SK-N-SH (cell line): ENCODE results near the gene DSCAML1. TPM values are rescaled to one million over a fixed set of nuclear protein-coding genes. Genes with fewer than 3 reads are reported as not detected.

Experiments used
- CTCF ChIA-PET: fragments of 300-600, 350-600 bp; formaldehyde crosslinking; extraction: SDS; loops from one replicate; lab custom pipeline; 2021; lab: Yijun Ruan, JAX
- POLR2A ChIA-PET: fragments of 350-600 bp; sonication (Branson Sonifier 250); formaldehyde crosslinking; extraction: SDS; loops from one replicate; lab custom pipeline; 2020; ENCODE audit warnings: antibody characterized with exemption, inconsistent platforms; lab: Yijun Ruan, JAX
- DNase-seq: peaks from one replicate; pipeline ENCODE4 v3.0.0; 2012
- H2AFZ ChIP-seq: fragments of 200-600 bp; sonication (generic); 2 replicates; pipeline ENCODE4 v1.8.1; 2016; ENCODE audit warnings: antibody characterized with exemption, mild to moderate bottlenecking, low read depth
- H3F3A ChIP-seq: fragments of 200-600 bp; sonication (generic); replicated peaks from 2 replicates; pipeline ENCODE3; 2016; ENCODE audit warnings: antibody characterized with exemption, mild to moderate bottlenecking; ENCODE audit not compliant: insufficient read depth
- H3K27ac ChIP-seq, 2 experiments: fragments of 200-500 bp in 1 of 2; fragments of 200-600 bp in 1 of 2; sonication (Bioruptor generic) in 1 of 2; sonication (generic), shearing (Covaris generic) in 1 of 2; 2 replicates each; pipeline versions ENCODE4 v1.5.1 to v1.6.1; 2014 to 2016; ENCODE audit warnings: low read depth in 2 of 2, inconsistent platforms in 1 of 2, low read length in 1 of 2, mild to moderate bottlenecking in 1 of 2, mixed read lengths in 1 of 2
- H3K27me3 ChIP-seq: fragments of 200-600 bp; sonication (generic), shearing (Covaris generic); 2 replicates; pipeline ENCODE4 v1.6.1; 2016; ENCODE audit warnings: mixed run types; ENCODE audit not compliant: insufficient read depth
- H3K36me3 ChIP-seq, 2 experiments: fragments of 200-500 bp in 1 of 2; fragments of 200-600 bp in 1 of 2; sonication (Bioruptor generic) in 1 of 2; sonication (generic) in 1 of 2; replicated peaks in 1 of 2; 2 replicates each; pipeline versions ENCODE3 to v1.5.1; 2014 to 2016; ENCODE audit warnings: low read length in 1 of 2, mild to moderate bottlenecking in 1 of 2; ENCODE audit not compliant: insufficient read depth in 2 of 2, control insufficient read depth in 1 of 2
- H3K4me1 ChIP-seq, 2 experiments: fragments of 200-500 bp in 1 of 2; fragments of 200-600 bp in 1 of 2; sonication (Bioruptor generic) in 1 of 2; sonication (generic), shearing (Covaris generic) in 1 of 2; 2 replicates each; pipeline versions ENCODE4 v1.5.1 to v1.6.1; 2014 to 2016; ENCODE audit warnings: low read depth in 1 of 2, low read length in 1 of 2, mixed run types in 1 of 2; ENCODE audit not compliant: insufficient read depth in 2 of 2, control insufficient read depth in 1 of 2
- H3K4me2 ChIP-seq: fragments of 200-600 bp; sonication (generic), shearing (Covaris generic); 2 replicates; pipeline ENCODE4 v1.6.1; 2017; ENCODE audit warnings: mixed run types
- H3K4me3 ChIP-seq, 2 experiments: fragments of 200-500 bp in 1 of 2; fragments of 200-600 bp in 1 of 2; sonication (Bioruptor generic) in 1 of 2; sonication (generic), shearing (Covaris generic) in 1 of 2; 2 replicates each; pipeline versions ENCODE4 v1.5.1 to v1.8.1; 2014 to 2016; ENCODE audit warnings: low read depth in 2 of 2, inconsistent platforms in 1 of 2, low read length in 1 of 2, mild to moderate bottlenecking in 1 of 2, mixed read lengths in 1 of 2, moderate library complexity in 1 of 2
- H3K79me2 ChIP-seq: fragments of 200-600 bp; sonication (generic); 2 replicates; pipeline ENCODE4 v1.8.1; 2017; ENCODE audit warnings: mild to moderate bottlenecking; ENCODE audit not compliant: insufficient read depth
- H3K9ac ChIP-seq: fragments of 200-600 bp; sonication (generic); 2 replicates; pipeline ENCODE4 v1.6.1; 2017; ENCODE audit warnings: mixed run types
- H3K9me2 ChIP-seq: fragments of 200-600 bp; sonication (generic); 2 replicates; pipeline ENCODE4 v1.6.1; 2017; ENCODE audit warnings: mixed run types
- H3K9me3 ChIP-seq: fragments of 200-600 bp; sonication (generic); 2 replicates; pipeline ENCODE4 v1.6.1; 2017; ENCODE audit warnings: mixed run types, mild to moderate bottlenecking, moderate library complexity
- H4K20me1 ChIP-seq: fragments of 200-600 bp; sonication (generic); 2 replicates; pipeline ENCODE4 v1.6.1; 2017; ENCODE audit warnings: mild to moderate bottlenecking, mixed run types; ENCODE audit not compliant: insufficient read depth
- CHD2 ChIP-seq: fragments of 150-350 bp; IDR thresholded peaks from 2 replicates; pipeline ENCODE4 v1.6.1; 2018; ENCODE audit warnings: low read length; ENCODE audit not compliant: partially characterized antibody
- CTCF ChIP-seq: fragments of 200-600 bp; sonication (generic); IDR thresholded peaks from 2 replicates; pipeline ENCODE4 v1.6.1; 2017; ENCODE audit warnings: antibody characterized with exemption, mild to moderate bottlenecking, moderate library complexity
- ELF1 ChIP-seq: IDR thresholded peaks from 2 replicates; pipeline ENCODE4 v1.4.0; 2012
- EZH2phosphoT487 ChIP-seq: fragments of 200-600 bp; sonication (generic); IDR thresholded peaks from 2 replicates; pipeline ENCODE4 v1.6.1; 2017; ENCODE audit warnings: low read depth, mixed run types, mild to moderate bottlenecking, antibody characterized with exemption, moderate library complexity, borderline replicate concordance
- FOSL2 ChIP-seq: IDR thresholded peaks from 2 replicates; pipeline ENCODE4 v1.4.0; 2012; ENCODE audit warnings: low read depth, mild to moderate bottlenecking, moderate library complexity, borderline replicate concordance
- FOXM1 ChIP-seq: IDR thresholded peaks from 2 replicates; pipeline ENCODE4 v1.4.0; 2012; ENCODE audit warnings: low read depth, mild to moderate bottlenecking
- GATA2 ChIP-seq: sonication (generic); formaldehyde crosslinking; IDR thresholded peaks from 2 replicates; pipeline ENCODE4 v1.5.0; 2020; ENCODE audit warnings: mild to moderate bottlenecking, missing genetic modification reagents
- IRF3 ChIP-seq: fragments of 150-350 bp; IDR thresholded peaks from 2 replicates; pipeline ENCODE4 v1.6.1; 2016; ENCODE audit warnings: mild to moderate bottlenecking, low read depth, low read length
- MAX ChIP-seq: IDR thresholded peaks from 2 replicates; pipeline ENCODE4 v1.4.0; 2012; ENCODE audit warnings: low read depth
- NFIC ChIP-seq: IDR thresholded peaks from 2 replicates; pipeline ENCODE4 v1.4.0; 2012; ENCODE audit warnings: borderline replicate concordance
- PBX3 ChIP-seq: IDR thresholded peaks from 2 replicates; pipeline ENCODE4; 2012
- POLR2AphosphoS5 ChIP-seq: IDR thresholded peaks from 2 replicates; pipeline ENCODE4 v1.6.1; 2012; ENCODE audit warnings: low read depth, low read length
- RCOR1 ChIP-seq: fragments of 150-350 bp; IDR thresholded peaks from 2 replicates; pipeline ENCODE4 v1.6.1; 2017; ENCODE audit warnings: antibody characterized with exemption, low read length
- RFX5 ChIP-seq: IDR thresholded peaks from 2 replicates; pipeline ENCODE4 v1.6.1; 2012; ENCODE audit warnings: mild to moderate bottlenecking, improper control_type of control experiment, low read length
- SMC3 ChIP-seq: IDR thresholded peaks from 2 replicates; pipeline ENCODE4 v1.6.1; 2012; ENCODE audit warnings: low read depth, low read length, improper control_type of control experiment
- TAF1 ChIP-seq: IDR thresholded peaks from 2 replicates; pipeline ENCODE4 v1.6.1; 2012; ENCODE audit warnings: low read depth, mild to moderate bottlenecking, low read length, moderate library complexity, borderline replicate concordance
- TCF12 ChIP-seq: IDR thresholded peaks from 2 replicates; pipeline ENCODE4 v1.4.0; 2012
- TEAD4 ChIP-seq: IDR thresholded peaks from 2 replicates; pipeline ENCODE4 v1.4.0; 2012; ENCODE audit warnings: mild to moderate bottlenecking, borderline replicate concordance; ENCODE audit not compliant: insufficient read depth
- USF1 ChIP-seq: IDR thresholded peaks from 2 replicates; pipeline ENCODE4 v1.4.0; 2012; ENCODE audit warnings: low read depth, borderline replicate concordance
- USF2 ChIP-seq: fragments of 150-350 bp; IDR thresholded peaks from 2 replicates; pipeline ENCODE4 v1.6.1; 2017; ENCODE audit warnings: antibody characterized with exemption, low read length, low read depth, borderline replicate concordance
- WGBS: methylation state at CpG from one replicate; pipeline ENCODE4 v1.1.6; 2017; ENCODE audit warnings: low lambda C conversion rate; 5-methylcytosine and 5-hydroxymethylcytosine counted together
- polyA plus RNA-seq, 3 experiments: library from polyadenylated mRNA; depleted of rRNA; stranded (reverse); fragments of >200 nt; gene quantifications; 2 replicates each; pipeline ENCODE4 v1.2.3, GENCODE V29; 2012

Gene DSCAML1
- polyA plus RNA-seq, 1 of the 3 experiments (the other 2 are of a cell fraction) = not detected

- TF ChIP-seq FOSL2 (no peak), IRF3 (no peak), RCOR1 (no peak), RFX5 (no peak), CTCF (no peak), CHD2 (no peak), PBX3 (no peak), EZH2phosphoT487 (no peak), MAX (no peak)
- no peaks in the 10 kb centered on the region for H3K27me3 ChIP-seq
- peaks cover 11 to 48% of the 10 kb centered on the region in 2 experiments for H3K36me3 ChIP-seq
- no peak overlapping the region for H3K4me2 ChIP-seq
- no peaks in the 10 kb centered on the region for H3K9me2 ChIP-seq
- ChIA-PET CTCF (interaction anchor here (1.6 kb wide), 1 partner anchor 14 kb away, joined by 3 read pairs; no protein-coding TSS in a partner anchor), POLR2A (interaction anchor here (0.5 kb wide), 1 partner anchor 24 kb away, joined by 3 read pairs; no protein-coding TSS in a partner anchor)
- no peak overlapping the region for H2AFZ ChIP-seq
- no peaks in the 10 kb centered on the region for H3F3A ChIP-seq
- 92% methylated on average over 6 of the region's 9 CpGs for WGBS
- no peaks in the 10 kb centered on the region for H4K20me1 ChIP-seq
- H3K9ac ChIP-seq = no peak overlapping the region
- no peaks in the 10 kb centered on the region for H3K9me3 ChIP-seq
- no peaks in the 10 kb centered on the region for H3K79me2 ChIP-seq
- no peak overlapping the region for H3K27ac ChIP-seq
- H3K4me1 ChIP-seq = peaks cover 0 to 17% of the 10 kb centered on the region in 2 experiments; a peak in 1 of 4 replicates
- no peak for DNase-seq
- H3K4me3 ChIP-seq = no peak overlapping the region
Measured at GRCh38 chr11:117381481-117382387, 415.3 kb downstream of the DSCAML1 start.

- H4K20me1 ChIP-seq = no peaks in the 10 kb centered on the region
- POLR2A ChIA-PET = no interaction called here
- DNase-seq = no peak
- H3K9ac ChIP-seq = no peak overlapping the region
- WGBS = 96% methylated on average over 4 of the region's 4 CpGs
- H2AFZ ChIP-seq = no peak overlapping the region
- H3K9me2 ChIP-seq = no peaks in the 10 kb centered on the region
- H3K4me1 ChIP-seq = peaks cover 0 to 17% of the 10 kb centered on the region in 2 experiments; a peak in 1 of 4 replicates
- CTCF ChIA-PET = interaction anchor here (1.6 to 2.2 kb wide), 2 partner anchors 15 to 437 kb away, joined by 3 to 8 read pairs; no protein-coding TSS in a partner anchor
- no peak overlapping the region for H3K4me2 ChIP-seq
- H3K27ac ChIP-seq = no peak overlapping the region
- H3K27me3 ChIP-seq = no peaks in the 10 kb centered on the region
- H3K4me3 ChIP-seq = no peak overlapping the region
- no peaks in the 10 kb centered on the region for H3K9me3 ChIP-seq
- H3K36me3 ChIP-seq = peaks cover 7 to 49% of the 10 kb centered on the region in 2 experiments
- no peaks in the 10 kb centered on the region for H3F3A ChIP-seq
- no peaks in the 10 kb centered on the region for H3K79me2 ChIP-seq
- TF ChIP-seq TAF1 (no peak), EZH2phosphoT487 (no peak), POLR2AphosphoS5 (no peak), RCOR1 (no peak), CHD2 (no peak), FOXM1 (no peak), NFIC (no peak), SMC3 (no peak), USF1 (no peak), TEAD4 (no peak), GATA2 (CRISPR knock-in tag) (no peak), TCF12 (no peak), ELF1 (no peak), FOSL2 (no peak), USF2 (no peak)
Measured at GRCh38 chr11:117380676-117381075, 416.3 kb downstream of the DSCAML1 start.
